Embryonic facial prominence (tissue), 1 donor: ENCODE data around the gene FAM161A.

ENCODE experiments used
- DNase-seq: peaks from one replicate; pipeline ENCODE4 v3.0.0-alpha.2; 2016; ENCODE audit errors: extremely low spot score

The FAM161A gene

DNA sequence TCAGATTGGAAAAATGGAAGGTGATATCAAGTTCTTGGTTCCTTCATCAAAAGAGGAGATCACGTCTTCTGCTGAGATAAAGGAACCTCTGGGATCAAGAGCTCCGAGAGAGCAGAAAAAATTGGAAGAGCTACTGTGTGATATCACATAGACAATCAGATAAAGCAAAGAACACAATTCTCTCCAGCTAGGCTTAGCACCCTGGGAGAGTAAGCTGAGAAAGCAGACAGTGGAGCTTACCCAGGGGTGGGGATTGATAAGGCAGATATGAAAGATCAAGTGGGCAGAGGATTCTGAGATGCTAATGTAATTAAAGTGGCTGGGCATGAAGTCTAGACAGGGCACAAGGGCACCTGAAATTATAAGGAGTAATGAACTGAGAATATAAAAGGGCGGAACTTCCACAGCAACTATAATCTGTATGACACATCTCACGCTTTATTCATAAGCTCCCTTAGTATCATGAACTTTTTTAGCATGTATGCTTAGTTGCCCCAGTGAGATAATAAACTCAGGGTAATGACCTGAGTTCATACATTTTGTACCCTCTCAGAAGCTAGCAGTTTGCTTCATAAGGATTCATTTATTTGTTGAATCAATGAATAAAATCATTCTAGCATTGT is 65.8 kb downstream of the FAM161A start:
- DNase-seq: no peak

DNA sequence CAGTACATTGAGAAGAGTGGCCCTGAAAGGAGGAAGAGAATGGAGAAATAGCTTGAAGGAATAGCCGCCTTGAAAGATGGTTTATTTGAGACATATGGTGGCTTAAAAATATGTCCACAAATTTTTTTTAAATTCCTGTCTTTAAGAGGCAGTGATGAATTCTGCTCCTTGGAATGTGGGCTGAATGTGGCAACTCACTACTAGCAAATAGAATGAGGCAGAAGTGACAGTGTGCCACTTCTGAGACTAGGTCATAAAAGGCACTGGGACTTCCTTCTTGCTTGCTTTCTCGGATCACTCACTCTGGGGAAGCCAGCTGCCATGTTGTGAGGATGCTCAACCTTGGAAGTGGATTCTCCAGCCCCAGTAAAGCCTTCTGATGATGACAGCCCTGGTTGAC is 67.0 kb downstream of the FAM161A start:
- no peak for DNase-seq

DNA sequence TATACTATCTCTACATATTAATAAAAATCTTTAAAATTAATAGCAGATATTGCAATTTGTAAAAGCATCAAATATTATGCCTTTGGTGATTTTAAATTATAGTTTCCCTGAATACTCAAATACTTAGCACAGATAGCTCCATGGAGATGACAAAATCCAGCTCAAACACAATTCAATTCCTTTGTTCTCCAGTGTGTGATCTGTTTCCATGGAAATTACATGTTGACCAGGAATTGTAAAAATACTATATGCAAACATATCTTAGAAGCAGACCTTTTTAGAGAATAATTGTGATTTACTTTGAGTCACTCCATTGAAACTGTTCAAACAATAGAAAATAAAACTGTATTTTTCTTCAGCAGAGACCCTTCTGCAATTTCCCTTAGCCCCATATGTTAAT is 68.3 kb downstream of the FAM161A start:
- no peak for DNase-seq

DNA sequence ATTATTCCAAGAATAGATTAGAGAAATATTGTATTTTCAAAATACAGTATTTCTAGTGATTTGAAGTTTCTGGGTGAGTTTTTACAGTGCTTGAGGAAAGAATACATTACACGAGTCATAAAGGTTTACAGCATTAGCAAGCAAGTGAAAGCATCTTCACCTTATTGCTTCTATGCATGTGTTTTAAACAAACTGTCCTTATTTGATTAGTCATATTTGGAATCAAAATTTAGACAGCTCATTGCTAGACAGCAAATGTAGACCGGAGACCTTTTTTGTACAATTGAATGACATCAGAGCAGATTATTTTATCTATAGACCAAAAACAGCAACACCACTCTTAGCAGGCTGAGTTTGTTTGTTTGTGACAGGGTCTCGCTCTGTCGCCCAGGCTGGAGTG is 69.2 kb downstream of the FAM161A start:
- DNase-seq: no peak

DNA sequence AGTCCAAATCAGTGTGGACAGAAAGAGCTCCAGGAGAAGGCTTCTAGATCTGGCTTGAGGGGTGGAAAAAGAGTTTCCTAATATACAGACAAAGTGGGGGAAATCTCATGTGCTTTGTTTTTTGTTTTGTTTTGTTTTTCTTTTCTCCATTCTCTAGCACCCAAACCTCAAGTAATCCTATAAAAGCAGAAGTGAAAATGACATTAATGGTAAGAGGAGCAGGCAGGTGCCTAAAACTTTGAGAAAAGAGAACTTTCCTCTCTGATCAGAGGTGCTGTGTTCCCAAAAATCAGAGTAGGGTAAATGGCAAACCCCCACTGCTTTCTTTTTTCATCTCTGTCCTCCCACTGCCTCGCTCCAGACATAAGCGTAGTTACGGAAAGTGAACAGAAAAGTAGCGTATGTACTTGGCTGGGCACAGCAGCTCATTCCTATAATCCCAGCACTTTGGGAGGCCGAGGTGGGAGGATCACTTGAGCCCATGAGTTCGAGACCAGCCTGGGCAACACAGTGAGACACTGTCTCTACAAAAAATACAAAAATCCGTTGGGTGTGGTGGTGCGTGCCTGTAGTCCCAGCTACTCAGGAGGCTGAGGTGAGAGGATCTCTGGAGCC is 77.8 kb downstream of the FAM161A start:
- DNase-seq: no peak
